Endodermal cell (in vitro differentiated cells): ENCODE data around the gene RHEX. TPM values are rescaled to one million over a fixed set of nuclear protein-coding genes. Genes with fewer than 3 reads are reported as not detected.
"Not testable (repeated sequence)": the region's sequence is repeated elsewhere in the genome, so short reads cannot be mapped to it uniquely, and the experiment has no call there.

Source experiments
- DNase-seq: peaks from one replicate; pipeline ENCODE4 v3.0.0-alpha.2; 2017
- H3K27ac ChIP-seq: 2 replicates; pipeline ENCODE4 v1.5.1; 2013; ENCODE audit warnings: mild to moderate bottlenecking, low read depth, low read length, moderate library complexity
- H3K27me3 ChIP-seq: 2 replicates; pipeline ENCODE4 v1.6.1; 2013; ENCODE audit warnings: mild to moderate bottlenecking, low read length, moderate library complexity; ENCODE audit not compliant: insufficient read depth, control insufficient read depth, poor library complexity, severe bottlenecking
- H3K36me3 ChIP-seq: 2 replicates; pipeline ENCODE4 v1.7.0; 2013; ENCODE audit warnings: mild to moderate bottlenecking, low read length, moderate library complexity; ENCODE audit not compliant: control insufficient read depth, insufficient read depth
- H3K4me1 ChIP-seq: one replicate; pipeline ENCODE4 v1.7.0; 2013; ENCODE audit warnings: low read length; ENCODE audit not compliant: control insufficient read depth, insufficient read depth
- H3K4me3 ChIP-seq: 2 replicates; pipeline ENCODE4 v1.5.1; 2013; ENCODE audit warnings: mild to moderate bottlenecking, low read length, moderate library complexity
- H3K9ac ChIP-seq: 2 replicates; pipeline ENCODE4 v1.6.1; 2013; ENCODE audit warnings: mild to moderate bottlenecking, low read length, moderate library complexity; ENCODE audit not compliant: poor library complexity, severe bottlenecking; ENCODE audit errors: extremely low read depth
- H3K9me3 ChIP-seq: 2 replicates; pipeline ENCODE4 v1.6.1; 2013; ENCODE audit warnings: mild to moderate bottlenecking, low read length, moderate library complexity; ENCODE audit not compliant: control insufficient read depth
- H3K27ac Mint-ChIP-seq: 2 replicates; pipeline ENCODE4 v1.8.0; 2020; ENCODE audit warnings: mixed read lengths
- H3K27me3 Mint-ChIP-seq: 2 replicates; pipeline ENCODE4 v1.8.0; 2021; ENCODE audit warnings: mild to moderate bottlenecking, mixed read lengths; ENCODE audit not compliant: insufficient read depth
- H3K36me3 Mint-ChIP-seq: 2 replicates; pipeline ENCODE4 v1.8.0; 2020; ENCODE audit warnings: low read depth, mixed read lengths
- H3K4me1 Mint-ChIP-seq: 2 replicates; pipeline ENCODE4 v1.8.0; 2020; ENCODE audit warnings: mixed read lengths
- H3K4me3 Mint-ChIP-seq: 2 replicates; pipeline ENCODE4 v1.8.0; 2020; ENCODE audit warnings: mild to moderate bottlenecking, moderate library complexity, mixed read lengths
- H3K9me3 Mint-ChIP-seq: 2 replicates; pipeline ENCODE4 v1.8.0; 2020; ENCODE audit warnings: mild to moderate bottlenecking, mixed read lengths
- WGBS, 2 experiments: methylation state at CpG; one replicate each; pipeline versions ENCODE4 v1.1.5 to v1.1.7; 2013; ENCODE audit warnings: missing lambda C conversion rate in 2 of 2, mixed read lengths in 1 of 2; ENCODE audit not compliant: insufficient coverage in 1 of 2, insufficient read length in 1 of 2; 5-methylcytosine and 5-hydroxymethylcytosine counted together
- long read RNA-seq, 4 experiments: library from polyadenylated mRNA in 2 of 4; library from RNA in 1 of 4; library from capped mRNA in 1 of 4; stranded (forward) in 3 of 4; unstranded in 1 of 4; transcript quantifications; one replicate each; pipeline ENCODE4 v2.0.0, GENCODE V29; 2020 to 2021; ENCODE audit warnings: inconsistent platforms in 1 of 4
- polyA plus RNA-seq, 2 experiments: library from polyadenylated mRNA; stranded (reverse); fragments of 50-300 nt; gene quantifications; one replicate each; pipeline ENCODE4 v1.2.3, GENCODE V29; 2013
- total RNA-seq, 2 donors: library from RNA; stranded (reverse); fragmentation: NEBNext Ultra II Directional in 1 of 2; extraction: Animal tissue kit (Norgen Biotek cat#: 25700) in 1 of 2; gene quantifications; 2 replicates in 1 of 2; 3 replicates in 1 of 2; pipeline ENCODE4 v1.2.1, GENCODE V29; 2021
- TF ChIP-seq, protein P1 (sequence below): fragments of 200-600 bp; sonication (generic); conservative IDR thresholded peaks from 2 replicates; pipeline ENCODE4 v1.5.0; 2021; ENCODE audit warnings: antibody characterized with exemption, mild to moderate bottlenecking

The RHEX gene, protein sequence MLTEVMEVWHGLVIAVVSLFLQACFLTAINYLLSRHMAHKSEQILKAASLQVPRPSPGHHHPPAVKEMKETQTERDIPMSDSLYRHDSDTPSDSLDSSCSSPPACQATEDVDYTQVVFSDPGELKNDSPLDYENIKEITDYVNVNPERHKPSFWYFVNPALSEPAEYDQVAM
- total RNA-seq: not detected
- polyA plus RNA-seq (2013, experiment 1 of 2): 0.71 TPM
- polyA plus RNA-seq (2013, experiment 2 of 2): 1.2 TPM
- long read RNA-seq, experiment 1: 0 reads
- long read RNA-seq, experiment 2: 0 reads
- long read RNA-seq, experiment 3: 0 reads
- long read RNA-seq, experiment 4: 0 reads

DNA sequence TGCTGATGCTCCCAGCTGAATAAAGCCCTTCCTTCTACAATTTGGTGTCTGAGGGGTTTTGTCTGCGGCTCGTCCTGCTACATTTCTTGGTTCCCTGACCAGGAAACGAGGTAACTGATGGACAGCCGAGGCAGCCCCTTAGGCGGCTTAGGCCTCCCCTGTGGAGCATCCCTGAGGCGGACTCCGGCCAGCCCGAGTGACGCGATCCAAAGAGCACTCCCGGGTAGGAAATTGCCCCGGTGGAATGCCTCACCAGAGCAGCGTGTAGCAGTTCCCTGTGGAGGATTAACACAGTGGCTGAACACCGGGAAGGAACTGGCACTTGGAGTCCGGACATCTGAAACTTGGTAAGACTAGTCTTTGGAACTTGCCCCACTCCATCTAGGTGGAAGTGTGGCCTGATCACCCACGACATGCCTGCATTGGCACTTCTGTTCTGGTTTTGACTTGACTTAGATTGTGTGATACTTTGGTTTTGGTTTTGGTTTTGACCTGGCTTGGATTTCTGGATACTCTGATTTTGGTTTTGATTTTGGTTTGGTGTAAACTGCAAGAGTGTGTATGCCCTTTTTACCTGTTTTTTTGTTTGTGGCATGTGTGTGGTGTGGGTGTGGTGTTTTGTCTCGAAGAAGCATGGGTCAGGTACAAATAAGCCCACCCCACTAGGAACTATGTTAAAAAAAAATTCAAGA, at the start of gene RHEX:
Gene RHEX (plus strand): TSS at position 255 of the 692 bp plus-strand sequence. CDS start 44,656 bp downstream, outside the sequence.
- not testable (repeated sequence) for H3K27ac ChIP-seq, H3K36me3 ChIP-seq, H3K4me1 ChIP-seq, H3K9me3 Mint-ChIP-seq, H3K4me3 Mint-ChIP-seq, H3K4me3 ChIP-seq, H3K36me3 Mint-ChIP-seq, H3K27me3 Mint-ChIP-seq, H3K27ac Mint-ChIP-seq, H3K9ac ChIP-seq, H3K9me3 ChIP-seq, H3K4me1 Mint-ChIP-seq, H3K27me3 ChIP-seq
- peak; percentile 44 for DNase-seq
- 85 to 93% methylated on average over 11 to 17 of the region's 17 CpGs for WGBS, 2 experiments

DNA sequence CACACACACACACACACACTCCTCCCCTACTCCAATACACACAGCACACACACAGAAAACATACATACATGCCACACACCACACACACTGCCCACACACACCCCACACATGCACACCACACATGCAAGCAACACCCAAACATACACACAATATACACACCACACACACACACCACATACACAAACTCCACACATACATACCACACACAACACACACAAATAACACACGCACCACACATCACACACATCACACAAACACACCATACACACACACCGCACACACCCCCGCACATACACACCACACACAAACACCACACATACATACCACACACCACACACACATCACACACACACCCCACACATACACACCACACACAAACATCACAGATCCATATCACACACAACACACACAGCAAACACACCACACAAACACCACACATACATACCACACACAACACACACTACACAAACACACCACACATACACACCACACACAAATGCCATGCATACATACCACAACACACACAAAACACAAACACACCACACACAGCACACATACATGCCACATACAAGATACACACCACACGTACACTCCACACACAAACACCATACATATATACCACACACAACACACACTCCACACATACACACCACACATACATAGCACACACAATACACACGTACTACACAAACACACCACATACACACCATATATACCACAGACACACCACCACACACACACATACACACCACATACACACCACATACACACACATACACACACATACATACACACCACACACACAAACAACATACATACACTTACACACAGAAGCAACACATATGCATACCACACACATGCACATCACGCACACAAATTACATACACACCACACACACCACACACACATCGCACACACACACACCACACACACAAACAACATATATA, 48.8 kb upstream of the RHEX start:
- whole genome bisulfite sequencing, 2 experiments: 82 to 92% methylated on average over 2 to 7 of the region's 7 CpGs
- Histone ChIP-seq H3K27me3 (no peaks in the 10 kb centered on the region), H3K4me3 (no peak overlapping the region), H3K9ac (no peak overlapping the region), H3K27ac (no peak overlapping the region), H3K36me3 (no peaks in the 10 kb centered on the region), H3K4me1 (no peaks in the 10 kb centered on the region), H3K9me3 (no peaks in the 10 kb centered on the region)
- Mint-ChIP-seq H3K9me3 (no peaks in the 10 kb centered on the region), H3K4me1 (no peaks in the 10 kb centered on the region), H3K36me3 (no peaks in the 10 kb centered on the region), H3K27ac (no peak overlapping the region), H3K27me3 (no peaks in the 10 kb centered on the region), H3K4me3 (no peak overlapping the region)
- TF ChIP-seq, protein P1, sequence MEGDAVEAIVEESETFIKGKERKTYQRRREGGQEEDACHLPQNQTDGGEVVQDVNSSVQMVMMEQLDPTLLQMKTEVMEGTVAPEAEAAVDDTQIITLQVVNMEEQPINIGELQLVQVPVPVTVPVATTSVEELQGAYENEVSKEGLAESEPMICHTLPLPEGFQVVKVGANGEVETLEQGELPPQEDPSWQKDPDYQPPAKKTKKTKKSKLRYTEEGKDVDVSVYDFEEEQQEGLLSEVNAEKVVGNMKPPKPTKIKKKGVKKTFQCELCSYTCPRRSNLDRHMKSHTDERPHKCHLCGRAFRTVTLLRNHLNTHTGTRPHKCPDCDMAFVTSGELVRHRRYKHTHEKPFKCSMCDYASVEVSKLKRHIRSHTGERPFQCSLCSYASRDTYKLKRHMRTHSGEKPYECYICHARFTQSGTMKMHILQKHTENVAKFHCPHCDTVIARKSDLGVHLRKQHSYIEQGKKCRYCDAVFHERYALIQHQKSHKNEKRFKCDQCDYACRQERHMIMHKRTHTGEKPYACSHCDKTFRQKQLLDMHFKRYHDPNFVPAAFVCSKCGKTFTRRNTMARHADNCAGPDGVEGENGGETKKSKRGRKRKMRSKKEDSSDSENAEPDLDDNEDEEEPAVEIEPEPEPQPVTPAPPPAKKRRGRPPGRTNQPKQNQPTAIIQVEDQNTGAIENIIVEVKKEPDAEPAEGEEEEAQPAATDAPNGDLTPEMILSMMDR: no peak
- peak; percentile 30 for DNase-seq

DNA sequence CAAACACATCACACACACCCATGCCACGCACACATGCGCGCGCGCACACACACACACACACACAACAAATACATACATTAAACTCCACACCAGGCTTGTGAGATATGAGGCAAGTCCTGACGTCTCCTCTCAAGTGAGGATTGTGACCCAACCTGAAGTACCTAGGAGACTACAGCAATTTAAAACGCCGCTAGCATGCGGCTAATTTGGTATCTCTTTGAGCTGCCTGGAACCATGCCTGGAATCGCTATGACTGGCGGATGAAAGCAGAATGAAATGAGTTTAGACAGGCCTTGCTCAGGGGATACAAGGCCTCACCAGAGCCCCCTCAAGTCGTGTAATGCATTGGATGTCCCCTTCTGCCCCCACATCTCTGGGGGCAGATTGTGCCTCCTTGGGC, 48.1 kb upstream of the RHEX start:
- H3K4me1 ChIP-seq: no peaks in the 10 kb centered on the region
- H3K36me3 ChIP-seq: no peaks in the 10 kb centered on the region
- H3K27me3 ChIP-seq: no peaks in the 10 kb centered on the region
- H3K36me3 Mint-ChIP-seq: no peaks in the 10 kb centered on the region
- no peak overlapping the region for H3K9ac ChIP-seq
- H3K27ac ChIP-seq: no peak overlapping the region
- no peak overlapping the region for H3K27ac Mint-ChIP-seq
- H3K4me3 ChIP-seq: no peak overlapping the region
- H3K9me3 ChIP-seq: no peaks in the 10 kb centered on the region
- no peak overlapping the region for H3K4me3 Mint-ChIP-seq
- DNase-seq: peak; percentile 29
- TF ChIP-seq, protein P1: no peak
- 91 to 92% methylated on average over 8 to 12 of the region's 12 CpGs for WGBS, 2 experiments
- H3K4me1 Mint-ChIP-seq: no peaks in the 10 kb centered on the region
- H3K27me3 Mint-ChIP-seq: no peaks in the 10 kb centered on the region
- H3K9me3 Mint-ChIP-seq: no peaks in the 10 kb centered on the region
